TTC549 (cell line): ENCODE measurements around the gene FHL2.
"Not testable (repeated sequence)": the region's sequence is repeated elsewhere in the genome, so short reads cannot be mapped to it uniquely, and the experiment has no call there.

ENCODE experiments used
- FAIRE-seq: peaks from 2 replicates; lab custom pipeline; 2012; peaks lifted over from hg19 to GRCh38; lab: Jason Lieb, UNC

The FHL2 gene

DNA sequence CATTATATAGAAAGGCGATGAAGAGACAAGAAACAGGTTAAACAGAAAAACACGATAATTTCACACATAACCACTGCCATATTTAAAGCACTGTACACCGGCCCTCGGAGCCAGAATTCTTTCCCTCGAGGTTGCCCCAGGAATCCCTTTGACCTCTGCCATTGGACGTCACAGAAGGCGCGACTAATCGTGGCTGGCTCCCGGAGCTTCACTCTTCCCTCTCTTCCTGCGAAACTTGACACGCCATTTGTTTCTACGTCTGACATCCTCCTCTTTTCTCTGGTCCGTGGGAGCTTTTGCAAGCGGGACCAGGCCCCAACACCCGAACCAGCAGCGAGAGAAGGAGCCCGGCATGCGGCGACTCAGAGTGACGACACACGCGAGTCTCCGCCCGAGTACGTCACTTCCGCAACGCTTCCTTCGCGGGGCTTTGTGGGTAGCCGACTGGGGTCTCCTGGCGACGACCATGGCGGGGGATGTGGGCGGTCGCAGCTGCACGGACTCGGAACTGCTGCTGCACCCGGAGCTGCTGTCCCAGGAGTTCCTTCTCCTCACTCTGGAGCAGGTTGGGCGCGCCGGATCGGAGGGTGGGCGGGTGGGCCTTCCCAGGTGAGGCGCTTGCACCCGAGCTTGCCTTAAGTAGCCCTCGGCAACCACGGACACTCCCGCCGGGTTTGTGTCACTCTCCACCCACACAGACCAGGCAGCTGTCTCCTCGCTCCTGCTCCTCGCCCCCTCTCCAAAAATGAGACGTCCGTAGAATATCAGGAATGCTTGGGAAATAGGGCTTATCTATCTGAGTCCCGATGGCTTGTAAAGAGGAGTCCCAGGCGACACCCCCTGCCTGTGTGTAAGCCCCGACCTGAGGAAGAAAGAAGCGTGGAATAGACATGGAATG is 61.5 kb downstream of the FHL2 start, which contains the start of gene C2orf49:
Gene C2orf49, plus strand, starts transcription at position 419 of the 898 bp plus-strand sequence. Its CDS starts 48 bp downstream, at position 467.
- no peak for FAIRE-seq

DNA sequence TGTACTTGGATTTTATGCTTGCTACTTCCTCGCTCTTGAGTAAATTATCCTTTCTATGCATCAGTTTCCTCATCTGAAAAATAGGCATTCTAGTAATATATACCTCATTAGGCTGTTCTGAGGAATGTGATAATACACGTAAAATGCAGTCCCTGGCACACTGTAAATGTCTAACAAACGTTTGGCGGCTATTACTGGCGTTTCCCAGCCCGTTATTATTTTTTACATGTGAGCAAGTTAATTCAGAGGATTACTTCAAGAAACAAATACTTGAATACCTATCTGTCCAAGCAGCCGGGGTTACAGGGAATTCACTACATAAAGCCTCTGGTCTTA is 62.1 kb downstream of the FHL2 start:
- no peak for FAIRE-seq

DNA sequence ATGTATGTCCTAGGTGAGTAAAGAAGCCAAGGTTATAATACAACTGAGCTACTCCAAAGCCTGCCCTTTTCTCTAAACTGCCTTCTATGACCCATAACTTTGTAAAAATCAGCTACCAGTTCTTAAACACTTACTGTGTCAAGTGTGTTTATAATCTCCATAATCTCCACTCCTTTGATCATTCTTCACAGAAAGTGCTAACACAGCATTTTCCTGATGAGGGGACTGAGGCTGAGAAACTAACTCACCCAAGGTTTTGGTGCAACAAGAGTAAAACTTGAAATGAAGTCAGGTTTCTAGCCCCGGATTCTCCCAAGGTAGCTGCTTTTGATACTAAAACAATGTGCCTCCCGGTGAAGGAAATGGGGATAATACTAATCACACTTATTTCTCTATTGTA is 63.4 kb downstream of the FHL2 start:
- no peak for FAIRE-seq

DNA sequence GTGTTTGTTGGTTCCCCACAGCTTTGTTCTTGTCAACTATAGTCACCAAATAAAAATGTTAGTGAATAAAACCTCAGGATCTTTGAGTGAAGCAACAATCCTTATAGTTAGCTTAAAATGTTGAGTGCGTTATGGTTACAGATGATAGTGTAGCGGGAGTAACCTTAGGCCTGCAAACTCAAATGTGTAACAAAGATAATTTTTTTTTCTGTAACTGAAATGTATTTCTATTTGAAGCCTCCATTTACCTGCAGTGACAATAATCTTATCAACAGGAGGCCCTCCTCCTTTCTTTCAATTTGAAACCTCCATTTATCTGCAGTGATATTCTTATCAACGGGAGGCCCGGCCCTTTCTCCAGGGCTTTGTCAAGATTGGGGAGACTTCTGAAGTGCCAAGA is 64.6 kb downstream of the FHL2 start:
- FAIRE-seq: no peak

DNA sequence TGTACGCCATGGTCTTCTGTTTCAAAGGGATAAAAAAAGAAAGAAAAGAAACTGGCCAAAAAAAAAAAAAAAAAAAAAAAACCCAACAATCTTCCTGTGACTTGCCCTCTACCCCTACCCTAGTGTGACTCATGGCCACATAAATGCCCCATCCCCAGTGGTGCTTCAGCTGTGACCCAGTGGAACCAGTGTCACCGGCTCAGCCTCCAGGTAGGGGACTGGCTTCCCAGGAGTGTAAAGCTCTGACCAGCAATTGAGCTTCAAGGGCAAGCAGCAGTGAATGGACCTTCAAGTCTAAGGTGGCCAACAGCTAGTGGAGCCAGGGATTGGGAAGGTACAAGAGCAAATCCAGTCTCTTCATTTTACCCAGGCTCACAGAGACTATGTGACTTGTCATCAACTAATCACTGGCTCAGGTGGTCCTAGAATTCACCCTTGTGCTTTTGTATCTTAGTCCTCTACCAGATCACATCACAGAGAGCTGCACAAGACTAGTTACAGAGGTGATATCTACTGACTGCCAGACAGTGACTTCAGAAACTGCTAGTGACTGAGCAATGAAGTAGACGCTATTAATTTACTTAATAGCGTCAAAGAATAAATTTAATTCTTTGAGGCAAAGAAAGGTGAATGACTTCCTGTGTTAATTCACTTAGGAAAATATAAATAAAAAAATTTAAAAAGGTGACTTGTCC is 68.0 kb downstream of the FHL2 start:
- FAIRE-seq: no peak

DNA sequence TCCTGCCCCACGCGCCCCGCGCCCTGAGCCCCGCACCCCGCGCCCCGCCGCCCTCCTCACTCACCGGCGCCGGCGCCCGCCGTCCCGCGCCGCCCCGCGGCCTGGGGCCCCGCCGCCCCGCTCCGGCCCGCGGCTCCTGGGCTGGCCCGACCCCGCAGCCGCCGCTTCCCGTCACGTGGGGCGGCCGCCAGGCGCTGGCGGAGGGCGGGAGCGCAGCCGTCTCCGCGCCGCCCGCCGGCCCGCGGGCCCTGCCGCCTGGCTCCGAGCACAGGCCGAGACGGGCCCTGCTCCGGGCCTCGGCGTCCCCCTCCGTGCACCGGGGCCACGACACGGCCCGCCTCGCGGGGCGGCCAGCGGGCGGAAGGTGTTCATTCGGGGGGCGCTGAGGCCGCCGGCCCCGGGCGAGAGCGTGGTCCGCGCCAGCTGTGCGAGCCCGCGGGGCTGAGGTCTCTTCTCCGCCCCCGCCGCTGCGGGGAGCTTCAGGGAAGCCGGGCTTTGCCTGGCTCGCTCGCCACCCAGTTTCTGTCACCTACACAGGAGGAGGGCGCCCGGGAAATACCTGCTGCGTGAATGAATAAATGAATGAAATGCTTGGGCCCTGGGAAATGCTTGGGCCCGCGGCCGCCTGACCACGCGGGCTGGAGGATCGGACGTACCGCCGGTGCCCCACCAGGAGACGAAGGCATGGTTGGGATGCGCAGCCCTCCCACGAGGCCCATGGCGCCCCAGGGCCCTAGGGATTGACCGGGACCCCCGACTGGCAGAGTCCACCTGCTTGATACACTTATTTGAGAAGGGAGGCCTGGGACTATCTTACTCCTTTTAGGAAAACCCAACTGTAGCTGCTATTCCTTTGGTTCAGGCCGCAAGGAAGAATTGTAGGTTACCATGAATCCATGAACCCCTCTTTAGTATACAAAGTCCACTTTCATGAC is 69.0 kb downstream of the FHL2 start, which contains the start of gene TGFBRAP1:
Gene TGFBRAP1, minus strand, starts transcription at position 175 of the 935 bp plus-strand sequence. CDS start 21,434 bp downstream, outside the sequence.
- FAIRE-seq: no peak

DNA sequence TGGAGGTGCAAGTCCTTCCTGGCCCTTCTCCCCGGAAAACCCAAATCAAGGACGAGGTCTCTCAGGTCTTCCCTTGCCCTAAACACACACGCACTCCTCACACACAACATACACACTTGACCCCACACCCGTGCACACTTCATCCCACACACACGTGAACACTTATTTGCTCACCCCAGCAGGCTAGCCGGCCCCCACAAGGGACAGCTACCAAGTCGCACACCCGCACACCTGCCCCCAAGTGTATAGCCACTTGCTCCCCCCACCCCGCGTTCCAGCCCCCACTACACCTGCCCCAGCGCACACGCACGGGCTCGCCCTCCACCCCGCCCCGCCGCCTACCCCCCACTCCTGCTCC is 69.7 kb downstream of the FHL2 start:
- FAIRE-seq: no peak

DNA sequence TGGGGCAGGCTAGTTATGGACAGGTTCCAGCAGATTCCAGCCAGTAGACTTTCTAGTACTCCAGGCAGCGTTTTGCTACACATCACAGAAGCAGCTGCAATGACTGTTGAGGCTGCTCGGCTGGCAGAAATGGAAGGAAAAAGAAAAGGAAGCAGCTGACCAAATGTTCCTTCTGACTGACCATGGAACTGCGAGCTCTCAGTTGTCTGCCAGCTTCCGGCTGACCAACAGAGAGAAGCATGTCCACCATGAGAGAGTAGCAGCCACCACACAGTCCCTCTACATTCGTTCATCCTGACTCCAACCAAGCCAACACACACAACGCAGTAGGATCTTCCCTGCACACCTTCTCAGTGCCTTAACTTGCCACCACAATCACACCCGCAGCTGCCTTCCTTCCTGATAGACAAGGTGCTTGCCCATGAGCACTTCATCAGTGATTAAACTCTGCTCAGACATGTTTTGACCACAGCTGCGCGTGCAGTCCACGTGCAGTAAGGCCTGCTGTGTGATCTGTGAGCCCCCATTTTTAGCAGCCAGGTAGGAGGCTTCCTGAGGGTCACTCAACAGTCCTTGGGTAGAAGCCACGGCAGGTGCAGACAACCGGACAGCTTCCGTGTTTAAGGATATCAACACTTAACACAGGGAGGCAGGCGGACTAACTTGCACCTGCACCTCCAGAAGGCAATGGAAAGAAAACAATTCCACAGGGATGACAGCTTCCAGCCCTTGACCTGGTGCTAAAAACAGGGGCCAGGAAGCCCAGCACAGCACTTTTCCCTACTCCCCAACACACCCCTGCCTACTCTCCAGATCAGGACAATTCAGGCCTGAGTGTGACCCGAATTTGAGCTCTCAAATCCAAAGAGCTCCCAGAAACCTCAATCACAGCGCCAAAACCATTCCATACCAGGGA is 70.3 kb downstream of the FHL2 start:
- no peak for FAIRE-seq

DNA sequence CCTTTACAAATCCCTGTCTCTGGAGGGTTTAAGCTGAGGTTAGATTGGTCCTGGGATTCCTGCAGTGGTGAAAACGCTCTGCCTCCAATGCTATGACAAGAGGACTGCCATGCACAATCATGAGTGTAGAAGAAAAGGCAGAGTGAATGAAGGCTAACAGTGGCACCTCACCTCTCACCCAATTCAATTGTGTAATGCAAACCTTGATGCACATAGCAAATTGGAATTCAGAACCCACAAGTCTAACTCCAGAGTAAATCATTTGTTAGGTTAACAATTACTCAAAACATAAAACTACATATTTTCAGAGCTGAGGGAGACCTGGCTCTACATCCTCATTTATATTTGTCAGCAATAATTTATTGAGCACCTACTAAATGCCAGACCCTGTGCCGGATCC is 71.2 kb downstream of the FHL2 start:
- FAIRE-seq: no peak

DNA sequence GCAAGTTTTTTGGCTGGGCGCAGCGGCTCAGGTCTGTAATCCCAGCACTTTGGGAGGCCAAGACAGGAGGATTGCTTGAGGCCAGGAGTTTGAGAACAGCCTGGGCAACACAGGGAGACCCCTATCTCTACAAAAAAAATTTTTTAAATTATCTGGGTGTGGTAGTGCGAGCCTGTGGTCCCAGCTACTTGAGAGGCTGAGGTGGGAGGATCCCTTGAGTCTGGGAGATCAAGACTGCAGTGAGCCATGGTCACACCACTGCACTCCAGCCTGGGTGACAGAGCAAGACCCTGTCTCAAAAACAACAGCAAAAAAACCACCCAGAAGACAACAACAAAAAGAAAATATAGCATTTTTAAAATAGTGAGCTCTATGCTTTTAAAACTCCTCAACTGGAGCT is 71.6 kb downstream of the FHL2 start:
- not testable (repeated sequence) for FAIRE-seq

DNA sequence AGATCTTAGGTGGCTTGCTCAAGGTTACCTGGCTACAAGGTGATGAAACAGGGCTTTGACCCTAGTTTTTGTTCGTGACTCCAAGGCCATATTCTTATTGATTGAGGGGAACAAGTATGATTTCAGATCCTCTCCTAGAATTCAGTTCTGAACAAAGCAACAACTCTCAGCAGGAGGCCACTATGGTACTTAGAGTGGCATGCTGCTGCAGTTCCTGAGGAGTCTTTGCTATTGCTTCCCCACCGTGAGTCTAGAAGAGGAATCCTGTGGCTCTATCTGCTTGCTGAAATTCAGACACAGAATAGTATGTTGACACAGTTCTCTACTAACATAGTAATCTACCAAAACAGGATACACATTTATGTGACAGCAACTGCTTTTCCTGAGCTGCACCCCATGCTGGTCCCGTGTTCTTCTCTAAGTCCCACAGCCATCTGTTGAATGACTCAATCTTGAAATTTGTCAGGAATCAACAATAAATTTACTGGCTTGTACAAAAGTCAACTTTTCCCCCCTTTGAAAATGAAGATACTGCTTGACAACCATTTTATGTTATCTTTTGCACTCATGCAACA is 73.4 kb downstream of the FHL2 start:
- FAIRE-seq: no peak

DNA sequence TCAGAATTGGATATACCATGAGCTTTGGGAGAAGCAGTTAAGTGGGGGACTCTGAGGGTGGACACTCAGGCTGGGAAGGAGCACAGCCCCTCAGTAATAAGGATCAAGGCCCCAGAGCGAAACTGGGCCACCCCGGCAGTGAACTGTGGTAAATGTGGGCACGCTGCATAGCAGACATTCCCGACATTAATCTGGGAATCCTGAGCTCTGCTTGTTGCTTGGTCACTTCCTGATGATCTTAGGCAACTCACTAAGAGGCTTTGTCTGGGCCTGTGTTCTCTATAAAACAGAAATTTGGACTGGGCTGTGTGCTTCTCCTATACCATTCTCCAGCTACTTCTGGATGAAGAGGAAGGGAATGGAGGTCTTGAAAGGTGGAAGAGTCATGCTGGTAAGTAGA is 74.1 kb downstream of the FHL2 start:
- FAIRE-seq: no peak

DNA sequence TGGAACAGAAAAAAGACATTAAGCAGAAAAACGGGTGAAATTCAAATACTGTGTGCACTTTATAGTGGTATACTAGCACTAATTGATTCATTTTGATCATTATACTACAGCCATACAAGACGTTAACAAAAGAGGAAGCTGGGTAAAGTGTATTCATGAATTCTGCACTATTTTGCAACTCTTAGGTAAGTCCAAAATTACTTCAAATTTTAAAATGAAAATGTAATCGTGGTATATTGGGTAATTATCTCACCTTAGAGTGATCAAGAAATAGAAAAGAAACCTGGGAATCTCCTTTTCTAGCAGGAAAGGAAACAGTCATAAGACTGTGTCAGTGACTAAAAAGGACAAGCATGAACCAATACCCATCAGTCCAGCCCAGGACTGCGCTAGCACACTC is 74.8 kb downstream of the FHL2 start:
- no peak for FAIRE-seq

DNA sequence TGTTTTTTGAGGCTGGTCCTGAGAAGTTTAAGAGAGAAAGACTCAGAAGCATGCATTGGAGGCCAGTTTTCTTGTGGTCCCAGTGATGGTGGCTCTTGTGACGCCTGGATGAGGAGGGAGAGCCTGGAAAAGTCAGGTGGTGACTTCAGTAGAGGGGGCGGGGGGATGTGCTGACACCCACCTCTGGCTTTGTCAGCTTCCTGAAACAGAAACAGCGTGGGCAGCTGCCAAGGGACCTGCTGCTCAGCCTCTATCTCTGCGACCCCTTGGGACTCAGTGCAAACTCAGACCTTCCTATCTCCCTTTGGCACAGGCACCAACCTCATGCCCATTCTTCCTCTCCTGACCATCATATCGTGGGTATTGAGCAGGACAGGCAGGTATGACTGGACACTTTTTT is 75.7 kb downstream of the FHL2 start:
- FAIRE-seq: no peak

DNA sequence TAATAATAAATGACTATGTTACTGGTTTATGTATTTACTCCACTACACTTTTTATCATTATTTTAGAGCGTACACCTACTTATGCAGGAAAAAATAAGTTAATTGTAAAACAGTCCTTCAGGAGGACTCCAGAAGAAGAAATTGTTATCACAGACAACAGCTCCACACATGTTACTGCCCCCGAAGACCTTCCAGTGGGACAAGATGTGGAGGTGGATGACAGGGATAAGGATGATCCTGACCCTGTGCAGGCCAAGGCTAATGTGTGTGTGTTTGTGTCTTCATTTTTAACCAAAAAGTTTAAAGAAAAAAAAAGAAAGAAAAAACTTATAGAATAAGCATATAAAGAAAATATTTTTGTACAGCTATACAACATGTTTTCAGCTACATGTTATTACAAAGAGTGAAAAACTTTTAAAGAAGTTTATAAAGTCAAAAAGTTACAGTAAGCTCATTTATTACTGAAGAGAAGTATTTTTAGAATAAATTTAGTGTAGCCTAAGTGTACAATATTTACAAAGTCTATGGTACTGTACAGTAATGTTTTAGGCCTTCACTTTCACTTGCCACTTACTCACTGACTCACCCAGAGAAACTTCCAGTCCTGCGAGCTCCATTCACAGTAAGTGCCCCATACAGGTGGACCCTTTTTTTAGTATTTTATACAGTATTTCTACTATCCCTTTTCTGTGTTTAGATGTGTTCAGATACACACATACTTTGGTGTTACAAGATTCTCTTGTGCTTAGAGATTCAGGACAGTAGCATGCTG is 76.8 kb downstream of the FHL2 start:
- FAIRE-seq: no peak

DNA sequence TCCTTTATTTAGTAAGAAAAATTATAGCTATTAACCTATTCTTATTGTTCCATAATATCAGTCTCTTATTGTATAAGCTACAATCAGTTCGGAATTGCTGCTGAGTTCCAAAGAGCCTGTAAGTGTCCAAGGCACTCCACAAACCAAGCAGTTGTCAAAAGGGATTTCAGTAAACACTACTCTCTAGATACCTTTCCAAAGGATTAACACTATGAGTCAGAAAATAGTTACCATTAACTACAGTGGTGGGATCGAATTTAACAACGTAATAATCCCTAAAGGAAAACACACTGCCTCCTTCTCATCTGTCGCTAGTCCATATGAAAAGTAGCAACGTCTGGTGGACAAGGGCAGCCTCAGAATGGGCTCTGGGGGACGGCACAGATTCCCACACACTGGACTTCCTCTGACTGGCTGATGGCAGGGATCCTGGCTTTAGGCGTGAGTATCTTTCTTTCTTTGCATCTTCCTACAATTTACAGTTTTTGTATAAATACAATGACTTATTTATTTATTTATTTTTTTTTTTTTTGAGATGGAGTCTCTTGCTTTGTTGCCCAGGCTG is 78.1 kb downstream of the FHL2 start:
- FAIRE-seq: no peak

DNA sequence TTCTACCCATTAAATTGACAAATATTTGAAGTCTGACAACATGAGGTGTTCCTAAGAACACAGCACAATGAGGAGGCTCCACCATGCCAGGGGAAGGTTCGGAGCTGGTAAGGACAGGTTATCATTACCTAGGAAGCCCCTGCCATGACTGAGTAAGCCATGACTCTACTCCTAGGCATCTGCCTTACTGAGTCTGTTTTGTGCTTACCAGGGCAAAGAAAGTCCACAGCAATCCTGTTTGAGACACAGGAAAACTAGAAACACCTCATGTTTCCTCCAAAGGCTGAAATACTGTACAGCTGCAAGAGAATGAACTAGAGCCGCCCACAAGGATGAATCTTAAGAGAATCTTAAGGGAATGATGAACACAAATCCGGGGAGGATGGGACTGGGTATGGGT is 80.9 kb downstream of the FHL2 start:
- no peak for FAIRE-seq

DNA sequence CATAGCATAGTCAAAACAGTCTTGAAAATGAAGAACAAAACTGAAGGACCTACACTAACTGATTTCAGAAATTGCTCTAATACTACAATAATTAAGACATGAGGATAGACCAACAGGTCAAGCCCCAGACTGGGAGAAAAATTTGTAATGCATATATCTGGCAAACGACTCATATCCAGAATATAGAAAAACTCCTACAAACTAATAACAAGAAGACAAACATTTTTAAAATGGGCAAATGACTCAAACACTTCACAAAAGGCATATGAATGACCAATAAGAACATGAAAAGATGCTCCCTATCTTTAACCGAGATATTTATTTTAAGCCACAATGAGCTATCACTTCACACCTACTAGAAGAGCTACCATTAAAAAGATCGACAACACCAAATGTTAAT is 83.5 kb downstream of the FHL2 start:
- FAIRE-seq: no peak

DNA sequence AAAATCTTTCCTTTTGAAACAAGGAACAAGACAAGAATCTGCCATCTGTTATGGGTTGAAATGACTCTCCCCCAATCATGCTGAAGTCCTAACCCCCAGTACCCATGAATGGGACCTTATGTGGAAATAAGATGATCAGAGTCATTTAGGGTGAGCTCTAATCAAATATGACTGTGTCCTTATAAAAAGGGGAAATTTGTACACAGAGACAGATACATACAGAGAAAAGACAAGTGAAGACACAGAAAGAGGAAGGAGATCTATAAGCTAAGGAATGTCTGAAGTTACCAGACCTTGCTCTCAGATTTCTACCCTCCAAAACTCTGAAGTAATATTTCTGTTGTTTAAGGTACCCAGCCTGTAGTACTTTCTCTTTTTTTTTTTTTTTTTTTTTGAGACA is 85.0 kb downstream of the FHL2 start:
- no peak for FAIRE-seq
